HG03196 (cell line): Measurements from ENCODE around the gene KLHL17.
"Not testable (repeated sequence)": the region's sequence is repeated elsewhere in the genome, so short reads cannot be mapped to it uniquely, and the experiment has no call there.

ENCODE experiments used
- ATAC-seq: cut with Tn5 transposase; IDR thresholded peaks from one replicate; pipeline ENCODE4 v1.9.1; 2021; ENCODE audit not compliant: unreplicated experiment

Gene KLHL17

DNA sequence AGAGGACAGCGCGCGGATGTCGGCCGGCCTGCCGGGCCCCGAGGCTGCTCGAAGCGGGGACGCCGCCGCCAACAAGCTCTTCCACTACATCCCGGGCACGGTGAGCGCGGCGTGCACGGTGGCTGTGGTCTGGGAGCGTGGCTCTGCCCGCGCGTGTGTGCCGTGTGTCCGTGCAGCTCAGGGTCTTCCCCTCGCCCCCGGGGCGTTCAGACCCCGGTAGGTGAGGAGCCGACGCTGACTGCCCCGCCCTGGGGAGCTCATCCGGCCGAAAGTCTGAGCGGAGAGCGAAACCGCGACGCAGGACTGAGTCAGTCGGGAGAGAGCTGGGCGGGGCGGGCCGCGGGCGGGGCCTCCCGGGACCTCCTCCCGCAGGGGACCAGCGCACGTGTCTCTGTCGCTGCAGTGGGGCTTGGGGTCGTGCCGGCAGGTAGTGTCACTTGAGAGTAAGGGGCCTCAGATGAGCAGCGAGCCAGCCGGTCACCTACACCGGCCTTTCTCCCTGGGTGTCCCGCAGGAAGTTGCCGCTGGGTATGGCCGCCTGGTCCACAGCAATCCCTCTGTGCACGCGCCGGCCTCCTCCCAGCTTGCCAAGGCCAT, 6.4 kb downstream of the KLHL17 start:
- peak; percentile 54 for ATAC-seq

DNA sequence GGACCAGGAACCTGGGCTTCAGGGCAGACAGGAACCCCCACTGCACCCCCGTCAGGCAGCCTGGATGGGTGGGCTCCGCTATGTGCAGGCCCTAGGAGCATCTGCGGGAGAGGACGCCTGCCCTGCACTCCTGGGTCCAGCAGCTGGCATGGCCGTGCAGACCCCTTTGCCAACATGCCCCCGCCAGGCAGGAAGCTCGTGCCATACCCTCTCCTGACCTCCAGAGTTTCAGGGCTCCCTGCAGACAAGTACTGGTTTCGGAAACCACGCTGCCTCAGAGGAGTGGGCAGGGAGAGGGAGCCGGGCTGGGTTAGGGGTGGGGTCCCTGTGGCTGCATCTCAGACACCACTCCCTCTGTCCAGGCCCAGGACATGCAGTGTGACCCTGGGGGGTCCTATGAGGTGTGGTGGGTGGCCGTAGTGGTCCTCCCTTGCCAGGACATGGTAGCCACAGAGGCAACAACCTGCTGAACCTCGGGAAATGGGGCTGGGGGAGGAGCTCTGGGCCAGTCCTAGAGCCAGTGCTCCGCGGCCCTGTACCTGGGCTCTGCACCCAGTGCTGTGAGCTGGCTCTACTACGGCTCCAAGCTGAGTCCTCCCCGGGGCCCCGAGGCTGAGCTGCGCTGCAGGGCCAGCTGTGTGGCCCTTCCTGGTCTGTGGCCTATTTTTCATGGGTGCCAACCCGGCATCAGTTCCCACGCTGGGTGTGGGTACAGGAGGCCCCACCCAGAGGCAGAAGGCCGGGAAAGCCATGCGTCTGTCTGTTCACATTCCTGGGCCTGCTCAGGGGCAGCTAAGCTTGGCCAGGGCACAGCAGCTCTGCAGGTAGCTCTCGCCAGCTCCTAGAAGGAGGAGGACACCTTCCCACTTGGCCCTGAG, 7.3 kb downstream of the KLHL17 start:
- ATAC-seq, result no peak

DNA sequence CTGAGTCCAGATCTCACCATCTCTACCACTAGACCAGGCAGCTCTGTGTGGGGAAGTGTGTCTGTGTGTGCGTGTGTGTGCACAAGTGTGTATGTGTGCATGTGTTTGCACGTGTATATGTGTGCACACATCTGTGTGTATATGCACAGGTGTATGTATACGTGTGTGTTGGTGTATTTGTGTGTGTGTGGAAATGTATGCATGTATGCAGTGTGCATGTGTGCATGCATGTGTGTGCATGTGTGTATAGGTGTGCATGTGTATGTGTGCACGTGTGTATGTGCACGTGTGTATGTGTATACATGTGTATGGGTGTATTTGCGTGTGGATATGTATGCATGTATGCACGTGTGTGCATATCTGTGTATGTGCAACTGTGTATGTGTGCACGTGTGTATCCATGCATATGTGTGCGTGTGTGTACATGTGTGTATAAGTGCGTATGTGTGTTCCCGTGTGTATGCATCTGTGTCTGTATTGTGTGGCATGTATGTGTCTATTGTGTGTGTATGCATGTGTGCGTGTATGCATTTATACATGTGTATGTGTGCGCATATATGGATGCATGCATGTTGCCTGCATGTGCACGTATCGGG, 9.0 kb downstream of the KLHL17 start:
- no peak for ATAC-seq

DNA sequence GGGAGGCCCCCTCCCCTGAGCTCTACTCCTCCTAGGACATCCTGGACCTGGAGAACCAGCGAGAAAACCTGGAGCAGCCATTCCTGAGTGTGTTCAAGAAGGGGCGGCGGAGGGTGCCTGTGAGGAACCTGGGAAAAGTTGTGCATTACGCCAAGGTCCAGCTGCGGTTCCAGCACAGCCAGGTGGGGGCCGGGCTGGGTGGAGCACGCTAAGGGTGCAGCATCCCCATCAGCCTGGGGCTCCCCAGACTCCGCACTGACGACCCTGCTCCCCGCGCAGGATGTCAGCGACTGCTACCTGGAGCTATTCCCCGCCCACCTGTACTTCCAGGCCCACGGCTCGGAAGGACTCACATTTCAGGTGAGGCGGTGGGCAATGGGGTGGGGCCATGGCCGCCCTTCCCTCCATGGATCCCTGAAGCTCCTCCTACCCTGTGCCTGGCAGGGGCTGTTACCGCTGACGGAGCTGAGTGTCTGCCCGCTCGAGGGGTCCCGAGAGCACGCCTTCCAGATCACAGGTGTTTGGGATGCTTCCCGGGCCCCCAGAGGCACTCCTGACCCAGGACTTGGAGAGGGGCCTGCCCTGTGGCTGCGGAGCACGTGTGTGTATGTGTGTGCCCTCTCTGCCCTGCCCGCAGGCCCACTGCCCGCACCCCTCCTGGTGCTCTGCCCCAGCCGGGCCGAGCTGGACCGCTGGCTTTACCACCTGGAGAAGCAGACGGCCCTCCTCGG, 10.0 kb downstream of the KLHL17 start:
- ATAC-seq, result no peak

DNA sequence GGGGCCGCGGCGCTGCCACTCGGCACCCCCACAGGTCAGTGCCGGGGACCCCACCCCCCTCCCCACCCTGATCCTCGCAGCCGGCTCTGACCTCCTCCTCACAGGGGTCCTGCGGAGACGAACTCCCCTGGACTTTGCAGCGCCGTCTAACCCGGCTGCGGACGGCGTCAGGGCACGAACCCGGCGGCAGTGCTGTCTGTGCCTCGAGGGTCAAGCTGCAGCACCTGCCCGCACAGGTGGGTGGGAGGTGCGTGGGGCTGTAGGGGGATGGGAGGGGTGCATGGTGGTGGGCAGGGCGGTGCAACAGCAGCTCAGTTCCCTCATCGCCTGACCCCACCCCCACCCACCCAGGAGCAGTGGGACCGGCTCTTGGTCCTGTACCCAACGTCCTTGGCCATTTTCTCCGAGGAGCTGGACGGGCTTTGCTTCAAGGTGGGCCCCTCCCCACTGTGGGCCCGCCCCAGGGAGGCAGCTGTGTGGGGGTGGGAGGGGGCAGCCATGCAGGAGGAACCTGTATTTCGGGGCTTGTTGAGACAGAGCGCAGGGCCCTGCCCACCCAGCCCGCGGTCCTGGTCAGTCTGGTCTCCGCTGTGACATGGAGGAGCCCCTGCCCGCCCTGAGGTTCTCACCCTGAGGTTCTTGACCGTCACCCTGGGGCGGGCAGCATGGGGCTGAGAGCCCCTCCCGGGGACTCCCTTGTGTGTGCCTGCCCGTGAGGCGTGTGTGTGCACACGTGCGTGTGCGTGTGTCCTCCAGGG, 10.8 kb downstream of the KLHL17 start:
- no peak for ATAC-seq

DNA sequence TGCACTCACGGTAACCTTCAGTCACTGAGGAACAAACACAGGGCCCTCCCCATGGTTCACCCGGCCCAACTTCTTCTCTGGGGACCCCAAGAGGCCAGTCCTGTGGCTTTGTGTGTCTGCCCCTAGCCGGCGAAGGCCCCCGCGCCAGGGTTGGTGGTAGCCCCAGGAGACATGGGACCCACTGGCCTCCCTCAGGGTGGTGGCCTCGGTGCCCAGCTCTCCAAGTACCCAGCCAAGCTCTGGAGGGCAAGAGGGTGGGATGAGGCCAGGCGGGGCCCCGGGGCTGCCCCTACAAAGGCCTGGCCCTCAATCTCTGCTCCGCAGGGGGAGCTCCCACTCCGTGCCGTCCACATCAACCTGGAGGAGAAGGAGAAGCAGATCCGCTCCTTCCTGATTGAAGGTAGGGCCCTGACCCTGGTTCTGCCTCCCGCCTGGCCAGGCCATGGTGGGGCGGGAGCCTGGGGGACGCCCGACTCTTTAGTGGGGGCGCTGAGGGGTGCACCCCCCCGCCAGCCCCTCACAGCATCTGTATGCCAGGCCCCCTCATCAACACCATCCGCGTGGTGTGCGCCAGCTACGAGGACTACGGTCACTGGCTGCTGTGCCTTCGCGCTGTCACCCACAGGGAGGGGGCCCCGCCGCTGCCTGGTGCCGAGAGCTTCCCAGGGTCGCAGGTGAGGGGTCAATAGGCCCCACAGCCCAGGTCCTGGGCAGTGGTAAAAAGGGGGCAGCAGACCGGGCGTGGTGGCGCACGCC, 11.5 kb downstream of the KLHL17 start:
- ATAC-seq, result no peak

DNA sequence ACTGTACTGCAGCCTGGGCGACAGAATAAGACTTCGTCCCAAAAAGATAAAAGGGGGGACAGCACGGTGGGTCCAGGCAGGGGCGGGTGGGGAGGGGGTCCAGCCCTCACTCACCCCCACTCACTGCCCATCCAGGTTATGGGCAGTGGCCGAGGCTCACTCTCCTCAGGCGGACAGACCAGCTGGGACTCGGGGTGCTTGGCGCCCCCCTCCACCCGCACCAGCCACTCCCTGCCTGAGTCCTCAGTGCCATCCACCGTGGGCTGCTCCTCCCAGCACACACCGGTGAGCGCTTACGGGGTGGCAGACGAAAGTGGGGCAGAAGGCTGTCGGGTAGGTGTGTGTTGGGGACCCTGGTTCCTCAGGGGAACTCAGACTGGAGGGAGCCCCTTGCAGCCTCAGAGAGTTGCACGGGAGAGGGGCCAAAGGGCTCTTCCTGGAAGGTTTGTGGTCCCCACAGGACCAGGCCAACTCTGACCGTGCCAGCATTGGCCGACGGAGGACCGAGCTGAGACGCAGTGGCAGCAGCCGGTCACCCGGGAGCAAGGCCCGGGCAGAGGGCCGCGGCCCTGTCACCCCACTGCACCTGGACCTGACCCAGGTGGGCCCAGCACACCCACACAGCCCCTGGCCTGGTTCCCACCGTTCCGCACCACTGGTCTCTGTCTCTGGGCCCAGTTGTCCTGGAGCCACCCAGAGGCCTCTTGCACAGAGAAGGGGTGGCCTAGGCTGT, 12.5 kb downstream of the KLHL17 start:
- ATAC-seq, result no peak

DNA sequence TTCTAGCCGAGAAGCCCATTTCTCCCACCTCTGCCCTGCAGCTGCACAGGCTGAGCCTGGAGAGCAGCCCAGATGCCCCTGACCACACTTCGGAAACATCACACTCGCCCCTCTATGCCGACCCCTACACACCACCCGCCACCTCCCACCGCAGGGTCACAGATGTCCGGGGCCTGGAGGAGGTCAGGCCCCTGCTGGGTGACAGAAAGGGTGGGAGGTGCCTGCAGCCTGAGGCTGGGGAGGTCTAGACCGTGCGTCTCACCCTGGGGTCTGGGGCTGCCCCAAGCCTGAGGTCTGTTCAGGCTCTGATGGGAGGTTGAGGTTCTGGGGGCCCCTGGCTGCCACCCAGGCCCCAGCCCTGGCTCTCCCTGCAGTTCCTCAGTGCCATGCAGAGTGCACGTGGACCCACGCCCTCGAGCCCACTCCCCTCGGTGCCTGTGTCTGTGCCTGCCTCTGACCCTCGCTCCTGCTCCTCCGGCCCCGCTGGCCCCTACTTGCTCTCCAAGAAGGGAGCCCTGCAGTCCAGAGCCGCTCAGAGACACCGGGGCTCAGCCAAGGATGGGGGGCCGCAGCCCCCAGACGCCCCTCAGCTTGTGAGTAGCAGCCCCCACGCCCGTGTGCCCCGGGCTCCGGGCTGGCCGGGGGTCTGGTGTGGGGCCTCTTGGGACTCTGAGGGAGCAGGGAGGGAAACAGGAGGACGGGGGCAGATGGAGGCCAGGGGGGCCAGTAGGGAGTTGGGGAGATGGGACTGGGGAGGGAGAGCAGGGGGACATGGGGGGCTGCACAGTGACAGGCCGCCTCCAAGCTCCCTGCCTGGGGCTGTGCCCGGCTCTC, 13.3 kb downstream of the KLHL17 start:
- no peak for ATAC-seq

DNA sequence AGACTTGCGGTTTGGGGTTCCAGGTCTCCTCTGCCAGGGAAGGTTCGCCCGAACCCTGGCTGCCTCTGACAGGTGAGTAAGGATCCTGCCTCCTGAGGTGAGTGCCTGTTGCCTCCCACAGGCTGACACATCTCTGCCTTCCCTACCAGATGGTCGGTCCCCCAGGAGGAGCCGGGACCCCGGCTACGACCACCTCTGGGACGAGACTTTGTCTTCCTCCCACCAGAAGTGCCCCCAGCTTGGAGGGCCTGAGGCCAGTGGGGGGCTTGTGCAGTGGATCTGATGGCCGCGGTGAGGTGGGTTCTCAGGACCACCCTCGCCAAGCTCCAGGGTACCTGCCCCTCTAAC, 13.9 kb downstream of the KLHL17 start:
- no peak for ATAC-seq

DNA sequence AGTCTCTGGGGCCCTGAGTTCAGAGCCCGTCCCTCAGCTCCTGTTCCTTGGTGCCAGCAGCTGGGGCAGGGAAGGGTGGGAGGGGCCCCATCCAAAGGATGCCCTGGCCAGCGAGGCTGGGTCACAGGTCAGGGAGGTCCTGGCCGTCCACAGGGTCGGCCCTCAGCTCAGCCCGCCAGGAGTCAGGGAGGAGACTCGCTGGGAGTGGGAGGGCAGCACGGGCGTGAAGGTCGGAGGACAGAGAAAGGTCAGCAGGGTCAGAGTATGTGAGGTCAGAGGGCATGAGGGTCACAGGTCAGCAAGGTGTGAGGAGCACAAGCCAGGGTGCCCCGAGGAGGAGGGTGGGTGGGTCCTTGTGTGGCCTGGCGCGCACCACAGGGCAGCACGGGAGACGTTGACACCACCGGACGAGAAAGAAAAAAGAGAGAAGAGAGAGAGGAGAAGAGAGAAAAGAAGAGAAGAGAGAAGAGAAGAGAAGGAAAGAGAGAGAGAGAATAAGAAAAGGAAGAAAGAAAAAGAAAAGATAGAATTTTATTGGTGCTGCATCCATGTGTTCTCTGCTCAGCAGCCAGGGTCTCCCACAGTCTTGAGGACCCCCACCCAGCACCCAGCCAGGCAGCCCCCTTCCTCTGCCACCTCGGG, 14.4 kb downstream of the KLHL17 start:
- ATAC-seq, result no peak

DNA sequence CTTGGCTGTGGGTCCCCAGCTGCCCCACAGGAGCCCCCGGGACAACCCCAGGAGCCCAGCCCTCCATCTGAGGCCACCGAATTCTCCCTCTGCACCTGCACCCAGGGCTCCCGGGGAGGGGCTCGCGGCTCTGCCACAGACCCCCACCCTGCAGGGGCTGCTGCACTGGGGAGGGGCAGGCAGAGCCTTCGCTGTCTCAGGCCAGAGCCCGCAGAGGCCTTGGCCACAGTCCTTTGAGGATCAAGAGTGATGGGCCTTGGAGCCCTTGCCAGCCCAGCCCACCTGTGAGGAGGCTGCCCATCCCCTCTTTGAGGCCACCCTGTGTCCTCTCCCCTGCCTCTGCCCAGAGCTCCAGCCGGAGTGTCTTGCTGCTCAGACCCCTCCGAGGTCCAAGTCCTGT, 15.0 kb downstream of the KLHL17 start:
- ATAC-seq, result no peak

DNA sequence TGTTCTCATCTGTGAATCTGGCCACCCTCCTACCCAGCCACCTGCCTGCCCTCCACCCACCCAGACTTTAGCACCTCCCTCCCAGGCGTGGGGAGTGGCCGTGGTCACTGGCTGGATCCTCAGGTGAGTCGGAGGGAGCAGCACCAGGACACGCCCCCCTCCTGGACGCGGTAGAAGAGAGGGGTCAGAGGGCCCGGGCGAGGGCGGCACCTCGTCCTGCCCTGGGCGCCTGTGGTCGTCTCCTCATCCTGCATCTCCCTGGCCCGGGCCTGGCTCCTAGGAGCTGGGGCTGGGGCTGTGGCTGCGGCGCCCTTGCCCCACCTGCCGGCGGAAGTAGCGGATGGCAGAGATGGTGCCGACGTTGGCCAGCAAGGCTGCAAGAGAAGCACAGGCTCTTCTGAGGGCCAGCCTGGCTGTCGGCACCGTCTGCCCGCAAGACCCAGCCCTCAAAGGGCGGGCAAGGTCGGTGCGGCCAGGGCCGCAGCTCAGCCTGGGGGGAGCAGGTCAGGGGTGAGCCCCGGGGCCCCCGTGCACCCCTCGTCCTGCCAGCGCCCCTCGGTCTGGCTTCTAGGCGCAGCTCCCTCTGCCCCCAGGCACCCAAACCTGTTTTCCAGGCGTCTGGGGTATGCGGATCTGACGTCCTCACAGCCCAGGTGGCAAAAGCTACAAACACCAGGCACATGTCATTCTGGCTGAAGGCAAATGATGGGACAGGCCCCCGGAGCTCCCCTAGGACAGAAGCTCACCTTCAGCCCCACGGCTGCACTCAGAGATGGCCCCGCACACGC, 15.7 kb downstream of the KLHL17 start:
- peak; percentile 51 for ATAC-seq

DNA sequence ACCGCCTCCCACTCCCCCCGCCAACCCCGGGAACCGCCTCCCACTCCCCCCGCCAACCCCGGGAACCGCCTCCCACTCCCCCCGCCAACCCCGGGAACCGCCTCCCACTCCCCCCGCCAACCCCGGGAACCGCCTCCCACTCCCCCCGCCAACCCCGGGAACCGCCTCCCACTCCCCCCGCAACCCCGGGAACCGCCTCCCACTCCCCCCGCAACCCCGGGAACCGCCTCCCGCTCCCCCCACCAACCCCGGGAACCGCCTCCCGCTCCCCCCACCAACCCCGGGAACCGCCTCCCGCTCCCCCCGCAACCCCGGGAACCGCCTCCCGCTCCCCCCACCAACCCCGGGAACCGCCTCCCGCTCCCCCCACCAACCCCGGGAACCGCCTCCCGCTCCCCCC, 16.4 kb downstream of the KLHL17 start:
- ATAC-seq, result not testable (repeated sequence)

DNA sequence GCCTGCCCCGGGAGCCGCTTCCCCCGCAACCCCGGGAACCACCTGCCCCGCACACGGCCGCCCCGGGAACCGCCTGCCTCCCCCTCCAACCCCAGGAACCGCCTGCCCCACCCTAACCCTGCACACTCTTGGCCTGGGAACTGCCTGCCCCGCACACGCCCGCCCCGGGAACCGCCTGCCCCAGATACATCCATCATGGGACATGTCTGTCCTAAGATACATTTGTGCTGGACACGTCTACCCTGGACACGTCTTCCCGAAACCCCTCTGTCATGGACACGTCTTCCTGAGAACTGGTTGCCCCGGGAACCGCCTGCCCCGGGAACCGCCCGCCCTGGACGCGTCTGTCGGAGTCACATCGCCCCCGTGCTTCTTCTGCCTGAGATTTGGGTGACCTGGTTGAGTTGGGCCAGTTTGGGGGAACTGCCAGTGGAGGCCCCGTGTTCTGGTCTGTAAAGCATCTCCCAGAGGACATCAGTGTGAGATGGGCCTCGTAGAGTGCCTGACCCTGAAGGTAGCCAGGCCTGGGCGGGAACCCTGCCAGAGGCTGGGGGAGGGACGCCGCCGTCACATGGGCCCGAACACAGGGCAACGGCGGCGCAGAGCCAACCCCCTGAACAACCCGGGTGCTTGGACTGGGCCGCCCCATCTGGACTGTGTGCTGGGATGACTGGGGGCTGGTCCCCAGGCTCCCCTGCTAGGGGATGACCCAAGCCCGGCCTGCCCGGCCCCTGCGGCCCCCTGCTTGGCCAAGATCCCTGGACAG, 17.9 kb downstream of the KLHL17 start:
- no peak for ATAC-seq

DNA sequence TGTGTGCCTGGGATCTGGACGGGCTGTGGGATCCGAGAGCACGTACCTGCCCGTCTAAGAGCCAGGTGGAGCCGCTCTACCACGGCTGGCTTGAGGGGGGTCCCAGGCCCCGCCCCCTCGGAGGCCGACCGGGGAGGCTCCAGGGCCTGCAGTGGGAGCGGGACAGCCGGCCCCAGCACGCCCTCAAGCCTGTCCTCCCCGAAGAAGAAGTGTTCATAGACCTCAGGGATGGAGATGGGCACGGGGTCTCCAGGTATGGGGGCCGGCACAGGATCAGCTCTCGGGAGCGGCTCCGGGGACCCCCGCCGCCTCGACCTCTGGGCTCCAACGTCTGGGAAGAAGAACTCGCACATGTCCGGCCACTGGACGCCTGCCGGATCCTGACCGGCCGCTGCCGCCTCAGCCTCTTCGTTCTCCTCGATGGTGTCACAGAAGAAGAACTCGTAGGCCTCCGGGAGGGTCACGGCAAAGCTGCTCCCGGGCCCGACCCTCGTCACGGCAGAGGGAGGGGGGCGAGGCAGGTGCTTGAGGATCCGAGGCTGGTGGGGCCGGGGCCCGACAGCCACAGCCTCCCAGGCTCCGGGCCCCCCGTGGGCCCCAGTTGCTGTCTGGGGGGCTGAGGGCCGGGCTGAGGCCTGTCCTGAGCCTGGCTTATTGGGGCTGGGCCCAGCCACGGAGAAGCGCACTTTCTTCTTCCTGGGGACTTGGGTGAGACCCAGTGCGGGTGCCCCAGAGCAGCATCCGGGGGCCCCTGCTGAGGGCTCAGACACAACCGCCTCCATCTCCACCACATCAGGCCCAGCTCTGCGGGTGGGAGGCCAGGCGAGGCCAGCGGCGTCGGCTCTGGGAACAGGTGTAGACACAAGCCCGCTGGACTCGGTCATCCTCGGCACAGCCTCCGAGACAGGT, 18.7 kb downstream of the KLHL17 start:
- ATAC-seq, result no peak

DNA sequence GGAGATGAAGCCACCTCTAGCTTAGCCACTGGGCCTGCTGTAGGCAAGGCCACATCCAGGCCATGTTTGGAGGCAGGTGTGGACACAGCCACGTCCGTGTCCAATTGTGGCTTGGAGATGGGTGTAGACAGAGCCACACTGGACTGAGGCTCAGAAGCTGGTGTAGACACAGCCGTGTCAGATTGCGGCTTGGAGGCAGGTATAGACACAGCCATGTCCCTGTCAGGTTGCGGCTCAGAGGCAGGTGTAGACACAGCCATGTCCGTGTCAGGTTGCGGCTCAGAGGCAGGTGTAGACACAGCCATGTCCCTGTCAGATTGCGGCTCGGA, 19.3 kb downstream of the KLHL17 start:
- ATAC-seq, result no peak
